Stimulated activated CD4-positive, alpha-beta T cell treated with anti-CD3 and anti-CD28 coated beads, Interleukin-2, amount 100 ng/mL, for 48 hours (primary cell): ENCODE results near the gene ACTN3.
A peak's percentile ranks its signal among the peaks of the same experiment; 100 is the strongest.

Source experiments
- DNase-seq, 2 donors: peaks; one replicate each; pipeline ENCODE4 v3.0.0-alpha.2; 2020

Gene ACTN3

DNA sequence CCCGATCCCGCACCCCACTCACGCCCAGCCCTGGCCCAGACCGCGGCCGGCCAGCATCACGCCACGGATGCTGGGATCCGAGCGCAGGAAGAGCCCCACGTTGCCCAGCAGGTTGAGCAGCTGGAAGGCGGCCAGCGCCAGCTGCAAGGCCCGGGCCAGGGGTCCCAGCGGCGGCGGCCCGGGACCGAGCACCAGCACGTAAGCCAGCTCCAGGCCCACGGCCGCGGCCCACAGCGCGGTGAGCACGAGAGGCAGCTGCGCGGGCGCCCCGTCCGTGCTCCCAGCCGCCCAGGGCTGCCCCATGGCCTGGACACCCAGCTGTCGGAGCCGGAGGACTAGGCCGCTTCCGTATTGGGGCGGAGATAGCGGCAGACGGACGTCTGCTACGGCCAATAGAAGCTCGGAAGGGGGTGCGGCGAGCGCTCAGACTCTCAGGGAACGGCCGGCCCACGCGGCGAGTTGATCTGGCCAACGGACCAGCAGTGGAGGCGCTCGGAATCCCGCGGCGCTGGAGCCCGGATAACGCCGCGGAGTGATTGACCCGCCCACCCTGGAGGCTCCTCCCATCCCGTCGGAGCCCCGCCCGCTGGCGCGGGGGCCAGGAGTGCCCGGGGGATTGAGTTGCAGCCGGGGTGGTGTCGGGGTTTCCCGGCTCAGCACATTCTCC is 869 bp upstream of the ACTN3 start, which contains the start of gene ZDHHC24:
ZDHHC24 (minus strand) TSS at position 348 of the 667 bp plus-strand sequence; CDS start at position 303, 45 bp downstream.
- DNase-seq = peak; percentile 90 to 92

DNA sequence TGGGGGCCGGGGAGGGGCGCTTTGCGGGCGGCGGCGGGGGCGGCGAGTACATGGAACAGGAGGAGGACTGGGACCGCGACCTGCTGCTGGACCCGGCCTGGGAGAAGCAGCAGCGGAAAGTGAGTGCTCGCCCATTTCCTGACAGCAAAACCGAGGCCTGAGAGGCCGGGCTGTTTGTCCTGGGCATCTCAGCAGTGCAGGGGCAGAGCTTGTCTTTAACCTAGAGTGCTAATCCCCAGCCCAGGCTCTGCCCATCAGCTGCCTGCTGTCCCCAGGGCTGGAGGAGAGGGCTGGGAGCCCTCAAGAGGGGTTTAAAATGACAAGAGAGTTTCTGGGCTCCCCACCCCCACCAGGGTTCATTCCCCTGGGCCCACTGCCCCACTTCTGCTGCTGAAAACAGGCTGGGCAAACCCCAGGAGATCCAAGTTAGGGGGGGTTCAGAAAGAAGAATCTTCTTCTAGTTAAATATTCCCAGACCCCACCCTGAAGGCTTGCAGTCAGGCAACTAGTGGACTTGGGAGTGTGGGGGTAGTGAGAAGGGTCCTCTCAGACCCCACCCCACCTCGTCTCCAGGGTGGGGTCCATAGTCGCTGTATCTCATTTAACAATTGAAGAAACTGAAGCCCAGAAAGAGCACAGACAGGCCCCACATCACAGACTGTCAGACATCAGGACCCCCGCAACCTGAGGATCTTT is 411 bp downstream of the ACTN3 start:
- no peak for DNase-seq

DNA sequence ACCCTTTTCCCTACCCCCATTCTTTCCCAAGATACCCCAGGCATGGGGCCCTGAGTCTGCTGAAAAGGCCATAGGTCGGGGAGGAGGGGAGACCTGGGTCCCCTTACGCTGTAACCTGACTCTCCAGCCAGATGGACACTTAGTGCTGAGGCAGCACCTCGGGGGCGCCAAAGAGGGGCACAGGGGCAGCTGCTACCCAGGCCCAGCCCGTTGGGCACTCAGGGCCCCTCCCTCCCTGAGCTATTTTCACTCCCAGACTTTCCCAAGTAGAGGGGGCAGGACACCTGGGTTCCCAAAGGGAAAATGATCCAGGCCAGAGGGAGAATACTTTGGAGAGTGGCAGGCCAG is 933 bp downstream of the ACTN3 start:
- DNase-seq = no peak

DNA sequence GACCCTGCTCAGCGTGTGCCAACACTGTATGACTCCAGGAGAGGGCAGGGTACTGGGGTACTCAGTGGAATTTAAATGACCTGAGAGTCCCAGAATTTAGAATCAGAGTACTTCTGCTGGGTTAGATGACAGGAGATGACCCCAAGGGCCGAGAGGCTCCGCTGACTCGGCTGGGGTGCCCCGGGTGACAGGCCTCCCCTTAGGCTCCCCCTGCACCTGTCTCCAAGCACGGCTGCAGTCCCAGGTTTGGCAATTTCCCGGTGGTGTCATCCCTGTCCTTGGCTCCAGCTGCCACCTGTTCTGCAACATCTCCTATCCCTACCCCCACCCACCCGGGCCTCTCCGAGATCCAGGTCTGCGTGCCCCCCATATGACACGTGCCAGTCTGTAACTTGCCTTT is 1.3 kb downstream of the ACTN3 start:
- no peak for DNase-seq

DNA sequence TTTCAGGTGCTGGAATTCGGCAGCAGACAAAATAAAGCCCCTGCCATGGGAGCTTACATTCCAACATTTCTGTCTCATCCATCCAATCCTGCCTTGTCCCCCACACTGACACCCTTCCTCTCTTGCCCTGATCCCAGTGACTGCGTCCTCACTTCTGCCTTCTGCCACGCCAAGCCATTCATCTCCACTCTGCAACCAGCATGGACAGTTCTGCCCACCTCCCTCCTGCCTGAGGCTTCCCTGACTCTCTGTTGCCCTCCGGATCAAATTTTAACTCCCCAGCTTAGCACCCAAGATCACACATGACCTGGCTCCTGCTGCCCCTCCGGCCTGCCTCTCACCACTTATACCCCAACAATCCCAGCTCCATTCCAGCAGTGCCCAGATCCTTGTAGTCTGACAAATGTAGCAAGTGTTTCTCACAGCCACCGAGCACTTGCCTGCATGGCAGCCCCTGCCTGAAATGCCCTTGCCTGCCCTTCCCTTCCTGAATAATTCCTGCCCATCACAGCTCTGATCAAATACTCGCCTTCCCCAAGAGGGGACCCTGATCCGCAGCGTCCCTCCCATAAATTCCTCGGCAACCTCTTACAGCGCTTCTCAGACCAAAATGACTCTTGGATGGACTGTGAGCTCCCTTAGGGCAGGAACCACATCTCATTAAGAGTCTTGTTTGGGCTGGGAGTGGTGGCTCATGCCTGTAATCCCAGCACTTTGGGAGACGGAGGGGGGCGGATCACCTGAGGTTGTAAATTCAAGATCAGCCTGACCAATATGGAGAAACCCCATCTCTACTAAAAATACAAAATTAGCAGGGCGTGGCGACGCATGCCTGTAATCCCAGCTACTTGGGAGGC is 2.3 kb downstream of the ACTN3 start:
- DNase-seq = no peak

DNA sequence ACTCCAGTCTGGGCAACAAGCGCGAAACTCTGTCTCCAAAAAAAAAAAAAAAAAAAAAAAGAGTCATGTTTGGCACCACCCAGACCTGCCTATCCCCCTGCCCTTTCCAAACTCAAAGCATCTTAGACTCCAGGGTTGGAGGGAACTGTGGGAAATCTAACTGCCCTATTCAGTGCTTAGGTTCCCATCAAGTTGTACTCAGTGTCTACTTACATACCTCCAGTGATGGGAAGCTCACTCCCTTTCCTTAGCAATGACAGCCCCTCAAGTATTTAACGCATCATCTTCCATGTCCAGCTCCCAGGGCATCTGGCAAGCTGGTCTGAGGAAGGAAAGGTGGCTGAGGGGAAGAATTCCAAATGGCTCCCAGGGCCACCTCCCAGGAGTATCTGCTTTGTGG is 3.0 kb downstream of the ACTN3 start:
- no peak for DNase-seq

DNA sequence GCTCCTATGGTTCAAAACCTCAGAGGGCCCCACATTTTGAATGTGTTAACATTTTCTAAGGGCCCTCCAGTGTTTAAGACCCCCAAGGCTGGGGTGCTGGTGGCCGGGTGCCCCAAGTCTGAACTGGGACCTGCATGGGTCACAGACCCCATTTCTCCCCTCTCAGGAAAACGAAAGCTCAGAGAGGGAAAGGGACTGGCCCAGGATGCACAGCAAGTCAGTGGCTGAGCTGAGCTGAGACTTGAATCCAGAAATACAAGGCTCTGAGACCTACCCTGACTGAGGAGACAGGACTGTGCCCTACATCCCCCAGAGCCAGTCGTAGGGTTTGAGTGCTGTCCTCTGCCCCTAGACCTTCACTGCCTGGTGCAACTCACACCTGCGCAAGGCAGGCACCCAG is 4.2 kb downstream of the ACTN3 start:
- DNase-seq = no peak

DNA sequence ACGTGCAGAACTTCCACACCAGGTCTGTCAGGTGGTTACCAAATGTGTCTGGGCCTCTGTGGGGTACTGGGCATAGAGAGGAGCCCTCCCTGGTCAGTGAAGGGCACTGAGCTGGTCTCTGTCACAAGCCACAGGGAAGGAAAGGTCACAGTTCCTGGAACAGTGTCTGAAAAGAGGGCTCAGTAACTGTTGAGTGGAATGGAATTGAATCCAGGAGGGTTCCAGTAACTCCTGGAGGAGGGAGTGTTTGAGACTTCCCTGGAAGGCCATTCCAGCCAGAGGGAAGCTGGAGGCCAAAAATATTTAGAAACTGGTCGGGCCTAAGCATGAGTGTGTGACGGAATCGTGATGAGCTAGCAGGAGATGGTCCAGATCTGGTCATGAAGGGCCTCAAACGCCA is 7.9 kb downstream of the ACTN3 start:
- DNase-seq = no peak

DNA sequence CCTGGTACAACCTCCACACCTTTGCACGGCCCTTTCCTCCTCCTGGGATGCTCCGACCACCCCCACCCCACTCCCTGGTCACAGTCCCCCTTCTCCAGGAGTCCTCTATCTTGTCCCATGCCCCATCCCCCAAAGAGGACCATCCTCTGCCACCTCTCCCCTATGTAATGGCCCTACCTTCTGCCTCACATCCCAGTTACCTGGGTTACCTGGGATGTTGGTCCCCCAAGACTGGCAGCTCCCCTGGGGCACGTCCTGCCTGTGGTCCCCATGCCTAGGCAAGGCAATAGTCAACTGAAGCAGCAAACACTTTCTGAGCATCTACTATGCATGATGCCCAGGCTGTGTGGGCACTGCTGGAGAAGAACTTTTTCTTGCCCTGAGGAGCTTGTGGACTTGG is 8.7 kb downstream of the ACTN3 start:
- DNase-seq = no peak

DNA sequence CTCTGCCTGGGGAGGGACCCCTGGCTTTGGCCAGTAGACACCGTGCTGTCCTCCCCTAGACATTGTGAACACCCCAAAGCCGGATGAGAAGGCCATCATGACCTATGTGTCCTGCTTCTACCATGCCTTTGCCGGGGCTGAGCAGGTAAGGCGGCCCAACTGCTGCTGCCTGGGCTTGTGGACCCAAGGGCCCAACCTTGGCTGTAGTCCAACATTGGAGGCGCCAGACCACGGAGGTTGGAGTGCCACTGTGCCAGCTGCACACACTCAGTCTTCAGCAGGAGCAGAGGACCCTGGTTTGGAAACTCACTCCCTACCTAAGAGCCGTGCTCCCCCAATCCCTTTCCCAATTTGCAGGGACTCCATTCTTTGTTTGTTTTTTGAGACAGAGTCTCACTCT is 9.4 kb downstream of the ACTN3 start:
- DNase-seq = no peak

DNA sequence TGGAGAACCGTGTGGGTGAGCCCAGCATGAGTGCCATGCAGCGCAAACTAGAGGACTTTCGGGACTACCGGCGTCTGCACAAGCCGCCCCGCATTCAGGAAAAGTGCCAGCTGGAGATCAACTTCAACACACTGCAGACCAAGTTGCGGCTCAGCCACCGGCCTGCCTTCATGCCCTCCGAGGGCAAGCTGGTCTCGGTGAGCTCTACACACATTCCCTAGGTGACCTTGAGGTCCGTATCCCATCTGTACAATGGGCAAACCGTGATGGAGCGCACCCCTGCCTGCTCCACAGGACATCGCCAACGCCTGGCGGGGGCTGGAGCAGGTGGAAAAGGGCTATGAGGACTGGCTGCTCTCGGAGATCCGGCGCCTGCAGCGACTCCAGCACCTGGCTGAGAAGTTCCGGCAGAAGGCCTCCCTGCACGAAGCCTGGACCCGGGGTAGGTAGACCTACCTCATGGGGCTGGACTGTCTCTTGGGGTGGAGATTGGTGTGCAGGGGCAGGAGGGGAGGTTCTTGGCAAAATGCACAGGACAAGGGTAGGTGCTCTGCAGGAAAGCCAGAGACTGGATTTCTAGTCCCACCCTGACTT is 11.1 kb downstream of the ACTN3 start:
- DNase-seq = no peak

DNA sequence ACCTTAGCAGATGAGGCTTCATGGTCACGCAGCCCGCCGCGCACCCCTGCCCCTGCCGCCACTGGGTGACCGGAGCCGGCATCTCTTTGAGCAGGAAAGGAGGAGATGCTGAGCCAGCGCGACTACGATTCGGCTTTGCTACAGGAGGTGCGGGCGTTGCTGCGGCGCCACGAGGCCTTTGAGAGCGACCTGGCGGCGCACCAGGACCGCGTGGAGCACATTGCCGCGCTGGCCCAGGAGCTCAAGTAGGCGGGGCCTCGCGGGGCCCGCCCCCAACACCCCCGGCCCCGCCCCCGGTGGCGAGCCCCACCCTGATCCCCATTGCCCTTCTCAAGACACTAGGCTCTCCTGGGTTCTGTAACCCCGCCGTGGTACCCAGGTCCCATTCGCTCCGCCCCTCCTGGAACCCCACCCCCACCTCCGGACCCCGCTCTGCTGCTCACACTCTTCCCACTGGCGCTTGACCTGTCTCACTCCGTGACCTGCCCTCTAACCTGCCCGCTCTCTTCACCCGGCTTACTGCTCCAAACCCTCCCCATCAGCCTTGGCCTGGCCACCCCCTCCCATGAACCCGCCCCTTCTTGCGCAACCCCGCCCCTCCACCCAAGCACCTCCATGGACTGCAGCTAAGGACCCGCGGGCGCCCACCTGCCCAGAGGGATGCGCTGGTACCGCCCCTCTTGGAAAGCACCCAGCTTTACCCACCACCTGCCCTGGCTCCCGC is 12.6 kb downstream of the ACTN3 start:
- no peak for DNase-seq

DNA sequence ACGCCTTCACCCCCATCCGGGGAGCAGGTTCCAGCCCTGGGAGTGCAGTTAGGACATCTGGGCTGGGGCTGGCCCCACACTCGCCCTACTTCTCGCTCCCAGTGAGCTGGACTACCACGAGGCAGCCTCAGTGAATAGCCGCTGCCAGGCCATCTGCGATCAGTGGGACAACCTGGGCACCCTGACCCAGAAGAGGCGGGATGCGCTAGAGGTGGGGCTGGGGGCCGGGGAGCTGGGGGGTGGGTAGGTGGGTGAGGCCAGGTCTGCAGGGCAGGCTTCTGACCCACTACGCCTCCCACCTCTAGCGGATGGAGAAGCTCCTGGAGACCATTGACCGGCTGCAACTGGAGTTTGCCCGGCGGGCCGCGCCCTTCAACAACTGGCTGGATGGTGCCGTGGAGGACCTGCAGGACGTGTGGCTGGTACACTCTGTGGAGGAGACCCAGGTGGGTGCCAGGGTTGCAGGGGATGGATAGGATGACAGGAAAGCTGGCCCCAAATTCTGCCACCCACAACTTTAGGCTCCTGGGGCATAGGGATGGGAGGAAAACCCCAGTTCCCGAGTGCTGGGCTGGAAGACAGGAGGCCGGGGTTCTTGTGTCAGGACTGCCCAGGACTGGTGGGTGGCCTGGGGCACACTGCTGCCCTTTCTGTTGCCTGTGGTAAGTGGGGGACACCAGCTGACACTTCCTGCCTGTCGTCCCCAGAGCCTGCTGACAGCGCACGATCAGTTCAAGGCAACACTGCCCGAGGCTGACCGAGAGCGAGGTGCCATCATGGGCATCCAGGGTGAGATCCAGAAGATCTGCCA is 13.4 kb downstream of the ACTN3 start:
- DNase-seq = no peak

DNA sequence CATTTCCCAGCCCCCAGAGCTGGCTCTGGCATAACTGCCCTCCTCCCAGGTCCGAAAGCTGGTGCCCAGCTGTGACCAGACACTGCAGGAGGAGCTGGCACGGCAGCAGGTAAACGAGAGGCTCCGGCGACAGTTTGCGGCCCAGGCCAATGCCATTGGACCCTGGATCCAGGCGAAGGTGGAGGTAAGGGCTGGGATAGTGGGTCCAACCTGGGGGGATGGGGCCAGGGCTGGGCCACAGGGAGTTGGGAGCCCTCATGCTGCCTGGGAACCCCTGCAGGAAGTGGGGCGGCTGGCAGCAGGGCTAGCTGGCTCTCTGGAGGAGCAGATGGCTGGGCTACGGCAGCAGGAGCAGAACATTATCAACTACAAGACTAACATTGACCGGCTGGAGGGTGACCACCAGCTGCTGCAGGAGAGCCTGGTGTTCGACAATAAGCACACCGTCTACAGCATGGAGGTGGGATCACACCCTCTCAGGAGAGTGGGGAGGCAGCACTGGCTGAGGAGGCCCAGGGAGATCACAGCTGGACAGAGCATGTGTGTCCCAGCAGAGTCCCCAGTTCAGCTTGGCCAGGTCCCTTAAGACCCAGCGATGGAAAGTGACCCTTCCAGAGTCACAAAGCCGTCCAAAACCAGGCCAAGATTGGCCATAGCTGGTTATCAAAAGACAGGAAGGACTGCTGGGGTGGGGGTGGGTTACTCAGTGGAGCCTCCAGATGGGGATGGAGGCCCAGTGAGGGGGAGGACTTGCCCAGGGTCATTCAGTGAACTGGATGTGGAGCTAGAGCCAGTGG is 14.7 kb downstream of the ACTN3 start:
- DNase-seq = no peak

DNA sequence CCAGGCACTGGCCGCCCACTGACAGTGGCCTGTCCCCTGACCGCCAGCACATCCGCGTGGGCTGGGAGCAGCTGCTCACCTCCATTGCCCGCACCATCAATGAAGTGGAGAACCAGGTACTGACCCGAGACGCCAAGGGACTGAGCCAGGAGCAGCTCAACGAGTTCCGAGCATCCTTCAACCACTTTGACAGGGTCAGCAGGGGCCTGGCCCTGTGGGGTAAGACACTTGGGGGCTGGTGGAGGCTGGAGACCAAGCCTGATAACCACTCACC is 15.2 kb downstream of the ACTN3 start:
- no peak for DNase-seq

DNA sequence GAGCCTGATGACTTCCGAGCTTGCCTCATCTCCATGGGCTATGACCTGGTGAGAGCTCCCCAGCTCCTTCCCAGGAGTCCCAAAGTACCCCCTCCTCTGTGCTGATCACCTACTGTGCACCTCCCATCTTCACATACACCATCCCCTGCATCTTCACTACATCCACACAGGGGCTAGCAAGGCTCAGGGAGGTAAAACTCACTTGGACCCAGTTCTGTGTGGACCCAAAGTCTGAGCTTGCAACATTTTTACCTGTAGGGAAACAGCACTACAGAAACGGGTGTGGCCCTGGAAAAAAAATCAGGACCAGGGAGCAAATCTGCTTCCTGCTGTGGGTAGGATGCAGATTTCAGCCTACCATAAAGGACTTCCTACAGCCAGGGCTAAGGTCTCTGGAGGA is 15.6 kb downstream of the ACTN3 start:
- no peak for DNase-seq

DNA sequence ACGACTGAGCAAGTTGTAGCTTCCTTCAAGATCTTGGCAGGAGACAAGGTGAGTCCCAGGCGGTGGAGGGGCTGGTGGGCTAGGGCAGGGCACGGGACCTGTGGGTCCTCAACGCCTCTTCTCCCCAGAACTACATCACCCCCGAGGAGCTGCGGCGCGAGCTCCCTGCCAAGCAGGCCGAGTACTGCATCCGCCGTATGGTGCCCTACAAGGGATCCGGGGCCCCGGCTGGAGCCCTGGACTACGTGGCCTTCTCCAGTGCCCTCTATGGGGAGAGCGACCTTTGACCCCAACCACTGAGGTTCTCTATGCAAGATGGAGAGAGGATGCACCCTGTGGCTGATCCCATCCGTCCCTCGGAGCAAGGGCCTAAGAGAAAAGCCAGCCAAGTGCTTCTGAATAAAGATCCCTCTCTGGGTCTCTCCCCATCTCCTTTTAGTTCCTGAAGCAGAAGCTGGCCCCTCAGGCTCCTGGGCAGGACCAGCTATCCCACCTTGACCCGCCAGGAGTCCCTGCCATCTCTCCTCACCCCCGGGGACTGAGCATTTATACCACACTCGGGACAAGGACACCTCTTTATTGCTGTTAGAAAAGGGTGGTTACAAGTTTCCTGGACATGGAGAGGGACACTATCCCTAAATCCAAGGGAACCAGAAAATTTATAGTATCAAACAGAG is 16.3 kb downstream of the ACTN3 start:
- DNase-seq = no peak

DNA sequence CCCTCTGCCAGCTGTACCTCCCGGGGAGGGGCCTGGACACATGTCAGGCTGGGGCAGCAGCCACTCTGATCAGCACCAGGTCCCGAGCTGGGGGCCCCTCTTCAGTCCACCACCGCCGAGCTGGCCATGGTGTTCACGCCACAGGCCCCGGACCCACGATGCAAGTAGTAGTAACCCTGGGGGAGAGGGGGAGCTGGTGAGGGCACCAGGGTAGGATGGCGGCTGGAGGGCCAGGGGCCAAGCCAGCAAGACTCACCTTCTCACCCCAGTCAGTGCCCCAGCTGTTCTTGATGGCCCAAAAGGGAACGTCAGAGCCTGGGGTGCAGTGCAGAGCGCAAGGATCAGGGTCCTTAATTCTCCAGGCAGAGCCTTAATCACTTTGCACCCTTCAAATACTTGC is 17.1 kb downstream of the ACTN3 start:
- DNase-seq = no peak

DNA sequence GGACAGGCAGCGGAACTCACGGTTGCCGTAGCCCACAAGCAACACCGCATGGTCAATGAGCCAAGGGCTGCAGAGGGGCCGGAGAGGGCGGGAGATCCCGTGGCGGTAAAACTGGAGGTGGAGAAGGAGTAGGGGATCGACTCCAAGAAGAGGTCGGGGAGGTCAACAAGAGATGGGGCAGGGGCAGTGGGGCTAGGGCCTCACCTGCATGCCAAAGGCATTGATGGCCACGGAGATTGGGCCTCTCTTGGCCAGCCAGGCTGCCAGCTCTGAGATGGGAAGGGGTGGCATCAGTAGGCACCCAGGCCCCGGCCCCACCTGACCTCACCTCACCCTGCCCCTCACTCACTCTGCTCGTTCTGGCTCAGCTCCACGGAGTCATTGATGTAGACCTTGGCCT is 17.8 kb downstream of the ACTN3 start:
- no peak for DNase-seq

DNA sequence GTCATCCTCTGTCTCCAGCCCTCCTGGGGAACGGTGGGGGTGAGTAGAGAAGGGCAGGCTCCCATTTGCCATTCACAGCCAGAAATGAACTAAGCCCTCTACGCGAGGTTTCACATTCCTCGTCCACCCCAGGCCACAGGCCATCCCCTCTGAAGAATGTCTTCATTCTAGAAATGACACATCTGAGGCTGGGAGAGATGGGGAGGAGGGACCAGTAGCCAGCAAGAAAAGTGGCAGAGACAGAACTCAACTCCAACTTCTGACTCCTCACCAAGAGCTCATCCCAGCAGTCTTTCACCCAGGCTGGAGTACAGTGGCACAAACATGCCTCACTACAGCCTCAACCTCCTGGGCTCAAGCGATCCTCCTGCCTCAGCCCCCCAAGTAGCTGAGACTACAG is 18.3 kb downstream of the ACTN3 start:
- no peak for DNase-seq

DNA sequence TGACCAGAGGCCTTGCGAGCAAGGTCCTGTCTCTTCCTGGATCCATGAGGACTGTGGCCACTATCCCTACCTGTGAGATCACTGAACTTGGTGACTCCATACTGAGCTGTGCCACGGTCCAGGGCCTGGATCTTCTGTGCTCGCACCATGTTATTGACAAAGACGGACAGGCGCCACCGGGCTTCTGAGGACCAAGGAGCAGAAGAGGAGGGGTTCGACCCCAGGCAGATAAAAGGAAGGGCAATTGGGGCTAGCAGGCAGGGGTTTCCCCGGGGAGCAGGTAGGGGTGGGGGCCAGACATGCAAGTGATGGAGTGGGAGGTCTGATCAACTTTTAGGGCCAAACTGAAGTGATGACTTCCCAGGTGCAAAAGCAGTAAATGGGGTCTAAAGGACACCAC is 19.5 kb downstream of the ACTN3 start:
- DNase-seq = no peak
